HG03196 (cell line): ENCODE data around the gene STPG3.

Experiments used
- ATAC-seq: cut with Tn5 transposase; IDR thresholded peaks from one replicate; pipeline ENCODE4 v1.9.1; 2021; ENCODE audit not compliant: unreplicated experiment

The STPG3 gene

GRCh38 chr9:137264067-137264466 is 13.0 kb downstream of the STPG3 start:
- ATAC-seq: no peak

GRCh38 chr9:137265496-137266161 is 14.5 kb downstream of the STPG3 start:
- no peak for ATAC-seq

GRCh38 chr9:137266162-137266527 is 15.1 kb downstream of the STPG3 start:
- no peak for ATAC-seq

- no peak for ATAC-seq
Measured at GRCh38 chr9:137266585-137267453, 15.7 kb downstream of the STPG3 start.

GRCh38 chr9:137267933-137268355 is 16.9 kb downstream of the STPG3 start:
- no peak for ATAC-seq

- no peak for ATAC-seq
Measured at GRCh38 chr9:137268538-137269201, 17.6 kb downstream of the STPG3 start.

- no peak for ATAC-seq
Measured at GRCh38 chr9:137269231-137269772, 18.2 kb downstream of the STPG3 start.

GRCh38 chr9:137270929-137271695 is 20.0 kb downstream of the STPG3 start:
- ATAC-seq: no peak

- no peak for ATAC-seq
Measured at GRCh38 chr9:137271696-137272076, 20.6 kb downstream of the STPG3 start.

- ATAC-seq: no peak
Measured at GRCh38 chr9:137272241-137273094, 21.4 kb downstream of the STPG3 start.

GRCh38 chr9:137273095-137273490 is 22.0 kb downstream of the STPG3 start:
- no peak for ATAC-seq

- ATAC-seq: no peak
Measured at GRCh38 chr9:137273611-137274320, 22.7 kb downstream of the STPG3 start.

- ATAC-seq: no peak
Measured at GRCh38 chr9:137275203-137275587, 24.1 kb downstream of the STPG3 start.

- ATAC-seq: no peak
Measured at GRCh38 chr9:137275588-137276472, 24.7 kb downstream of the STPG3 start.

- ATAC-seq: no peak
Measured at GRCh38 chr9:137276473-137277328, 25.6 kb downstream of the STPG3 start.

- peak; percentile 66 for ATAC-seq
Measured at GRCh38 chr9:137277329-137278041, 26.4 kb downstream of the STPG3 start, which contains the start of gene TOR4A. Gene TOR4A, plus strand, starts transcription at chr9:137277726. Its CDS starts 964 bp downstream, at chr9:137278690.
